ENCODE data around the gene THADA.

GRCh38 chr2:43407935-43408334 lies 187.9 kb downstream of the THADA start:
- TF ChIP-seq CTCF (IDR thresholded peaks at IDR 0.05) (no peak), POLR2A (IDR thresholded peaks at IDR 0.05) (no peak)
